Posterior cingulate gyrus (tissue), 11 donors: Measurements from ENCODE around the gene TGFB2.
A peak's percentile ranks its signal among the peaks of the same experiment; 100 is the strongest.

ENCODE experiments used
- DNase-seq, 10 donors: peaks; one replicate each; pipeline versions ENCODE4 v3.0.0 to v3.0.0-alpha.2; 2020 to 2021; ENCODE audit warnings: mixed read lengths in 3 of 10
- intact Hi-C: fragments of 100-400 bp; cut with DNase I; formaldehyde crosslinking; loops from one replicate; pipeline ENCODE4 v1.15.1; 2023

TGFB2 gene

DNA sequence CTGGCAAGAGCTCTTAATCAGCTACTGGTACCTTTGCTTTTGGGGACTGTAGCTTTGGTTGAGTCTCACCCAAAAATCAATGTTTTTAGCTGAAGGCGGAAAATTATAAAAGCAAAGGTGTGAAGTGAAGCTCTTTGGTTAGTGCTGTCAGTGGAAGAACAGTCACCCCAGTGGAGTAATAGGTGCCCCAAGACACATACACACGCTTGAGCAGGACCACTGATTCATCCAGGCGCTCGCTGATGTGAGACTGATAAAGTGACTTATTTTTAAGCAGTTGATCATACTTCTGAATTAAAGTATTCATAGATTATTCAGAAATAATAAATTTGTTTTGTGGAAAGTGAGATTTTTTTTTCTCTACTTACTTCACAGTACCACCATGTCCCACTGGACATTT, 37.1 kb downstream of the TGFB2 start:
- intact Hi-C loops = no loop called here
- no peak for DNase-seq

DNA sequence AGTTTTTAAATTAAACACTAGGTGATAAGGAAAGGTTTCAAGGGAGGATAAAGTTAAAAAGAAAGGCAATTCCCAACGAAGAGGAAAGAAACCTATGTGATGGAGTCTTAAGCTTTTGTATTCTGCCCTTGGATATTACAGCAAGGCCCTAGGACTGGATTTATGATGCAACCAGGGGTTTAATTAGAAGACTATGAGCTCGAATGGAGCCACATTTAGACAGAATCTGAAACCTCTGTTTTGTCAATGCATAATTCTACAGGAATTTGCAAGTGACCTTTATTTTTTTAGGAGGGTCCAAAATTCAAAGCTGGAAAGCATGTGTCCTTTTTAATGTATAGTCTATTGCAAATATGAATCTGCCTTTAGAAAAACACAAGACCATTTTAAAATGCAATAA, 37.9 kb downstream of the TGFB2 start:
- DNase-seq = no peak
- intact Hi-C loops = no loop called here

DNA sequence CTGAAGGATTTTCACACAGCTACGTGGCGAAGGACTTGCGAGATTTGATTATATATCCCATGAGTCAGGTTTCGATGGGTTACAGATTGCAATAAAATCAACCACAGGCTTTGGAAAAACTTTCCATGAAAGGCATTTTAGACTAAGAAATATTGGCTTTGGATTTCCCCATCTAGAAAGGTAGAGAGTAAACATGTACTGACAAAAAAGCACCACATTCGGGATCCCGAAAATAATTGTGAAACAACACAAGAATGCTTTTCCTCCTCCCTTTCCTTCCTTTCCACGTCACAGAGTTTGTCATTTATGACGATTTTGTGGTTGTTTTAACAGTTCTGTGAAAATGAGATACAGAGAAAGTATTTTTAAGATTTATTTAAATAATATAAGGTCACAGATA, 38.5 kb downstream of the TGFB2 start:
- intact Hi-C loops = no loop called here
- DNase-seq = no peak

DNA sequence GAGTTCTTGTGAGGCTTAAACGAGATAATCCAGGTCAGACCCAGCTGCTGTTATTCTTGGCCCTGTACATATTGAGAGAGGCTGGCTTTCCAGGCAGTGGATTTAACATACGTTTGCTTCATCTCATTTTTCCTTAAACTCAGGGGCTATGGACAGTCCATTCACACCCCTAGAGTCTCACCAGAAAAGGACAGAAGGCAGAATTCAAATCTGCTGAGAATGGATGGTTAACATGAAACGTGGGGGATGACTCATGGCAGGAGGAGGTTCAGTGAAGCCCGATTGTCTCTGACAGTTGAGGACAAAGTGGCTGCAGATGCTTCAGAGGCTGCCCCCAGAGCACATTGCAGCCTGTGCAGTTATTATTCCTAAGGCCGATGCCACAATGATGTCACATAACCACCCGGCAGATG, 39.5 kb downstream of the TGFB2 start:
- no peak for DNase-seq
- intact Hi-C loops = no loop called here

- DNase-seq = no peak
- intact Hi-C loops = no loop called here
These were observed 43.5 kb downstream of the TGFB2 start for GRCh38 chr1:218388591-218388990.

DNA sequence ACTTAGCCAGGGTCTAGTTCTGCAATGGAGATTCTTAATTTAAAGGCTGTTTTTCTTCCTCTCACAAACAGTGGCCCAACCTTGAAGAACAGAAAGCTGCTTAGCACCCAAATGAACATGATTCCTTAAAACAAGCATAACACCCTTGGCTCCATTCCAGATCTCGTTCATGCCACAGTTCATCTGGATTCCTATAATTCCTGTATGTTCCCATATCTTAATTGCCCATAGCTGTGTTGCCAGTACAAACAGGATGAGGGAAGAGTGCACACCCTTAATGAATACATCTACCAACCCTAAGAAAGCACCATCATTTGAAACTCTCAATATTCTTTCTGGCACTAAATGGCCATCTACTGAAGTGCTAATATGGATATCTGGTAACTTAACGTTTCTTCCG, 45.5 kb downstream of the TGFB2 start:
- intact Hi-C loops = no loop called here
- no peak for DNase-seq

GRCh38 chr1:218392780-218393179, 47.6 kb downstream of the TGFB2 start:
- DNase-seq = no peak
- intact Hi-C loops = no loop called here

GRCh38 chr1:218394416-218394815, 49.3 kb downstream of the TGFB2 start:
- DNase-seq = no peak
- intact Hi-C loops = no loop called here

DNA sequence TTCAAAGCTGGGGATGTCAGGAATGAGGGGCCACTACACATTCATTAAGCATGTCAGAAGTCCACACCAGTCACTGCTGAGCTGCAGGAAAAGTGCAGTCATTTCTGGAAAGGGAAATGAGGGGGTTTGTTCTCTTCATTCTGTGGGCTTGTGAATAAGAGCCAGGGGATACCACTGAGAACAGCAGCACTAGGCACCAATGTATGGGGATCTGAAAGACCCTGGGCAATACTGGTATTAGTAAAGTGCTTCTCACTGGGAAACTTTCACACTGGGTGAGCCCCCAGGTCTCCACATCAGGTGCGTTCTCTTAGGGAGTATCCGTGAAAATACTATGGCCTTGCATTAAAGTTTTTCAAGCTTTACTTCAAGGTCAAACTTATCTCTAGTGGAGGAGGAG, 49.9 kb downstream of the TGFB2 start:
- intact Hi-C loops = no loop called here
- no peak for DNase-seq

GRCh38 chr1:218395916-218396315, 50.8 kb downstream of the TGFB2 start:
- intact Hi-C loops = no loop called here
- no peak for DNase-seq

DNA sequence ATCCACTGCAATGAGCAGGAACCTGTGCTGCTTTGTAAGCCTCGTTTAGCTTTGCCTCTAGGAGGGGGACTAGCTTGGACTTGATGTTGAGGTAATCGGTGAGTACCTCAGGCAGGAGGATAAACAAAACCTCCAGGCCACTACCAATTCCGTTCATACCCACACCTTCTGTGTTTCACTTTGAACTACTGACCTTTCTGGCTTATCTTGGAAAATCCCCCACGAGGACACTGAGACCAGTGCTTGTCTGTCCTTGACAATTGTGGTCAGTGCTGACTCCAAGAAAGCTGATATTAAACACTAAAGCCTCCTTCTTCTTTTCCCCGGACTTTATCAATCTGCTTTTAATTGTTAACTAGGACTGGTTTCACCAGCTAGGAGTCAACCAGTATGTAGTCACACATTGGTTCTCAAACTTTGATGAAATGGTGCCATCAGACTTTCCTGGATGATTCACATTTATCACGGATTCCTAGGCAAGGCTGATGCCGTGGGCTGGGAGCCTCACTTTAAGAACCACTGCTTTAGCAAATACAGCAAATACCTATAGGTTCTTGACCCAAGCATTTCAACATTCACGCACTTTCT, 52.7 kb downstream of the TGFB2 start:
- intact Hi-C loops = no loop called here
- DNase-seq = no peak

DNA sequence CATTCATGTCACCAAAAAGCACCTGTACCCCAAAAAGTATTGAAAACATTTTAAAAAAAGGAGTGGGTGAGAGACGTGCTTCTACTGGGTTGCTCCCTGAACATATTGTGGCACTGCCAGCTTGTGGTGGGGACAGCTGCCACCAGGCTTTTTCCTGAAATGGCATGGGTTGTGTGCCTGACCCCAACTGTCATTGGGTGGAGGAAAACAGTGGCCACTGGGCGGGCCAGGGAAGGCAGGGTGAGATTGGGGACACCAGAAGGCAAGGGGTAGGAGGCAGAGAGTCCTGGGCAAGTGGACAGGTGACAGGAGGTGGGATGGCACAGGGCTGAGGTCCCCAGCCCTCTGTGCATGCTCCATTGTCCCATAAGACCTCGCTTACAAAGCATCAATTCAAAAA, 55.5 kb downstream of the TGFB2 start:
- no peak for DNase-seq
- intact Hi-C loops = no loop called here

GRCh38 chr1:218401441-218401997, 56.4 kb downstream of the TGFB2 start:
- intact Hi-C loops = no loop called here
- no peak for DNase-seq

- DNase-seq = peak in 2 of 10 donors; percentile 13 to 83
- intact Hi-C loops = no loop called here
These were observed 57.1 kb downstream of the TGFB2 start for GRCh38 chr1:218401998-218402785.

DNA sequence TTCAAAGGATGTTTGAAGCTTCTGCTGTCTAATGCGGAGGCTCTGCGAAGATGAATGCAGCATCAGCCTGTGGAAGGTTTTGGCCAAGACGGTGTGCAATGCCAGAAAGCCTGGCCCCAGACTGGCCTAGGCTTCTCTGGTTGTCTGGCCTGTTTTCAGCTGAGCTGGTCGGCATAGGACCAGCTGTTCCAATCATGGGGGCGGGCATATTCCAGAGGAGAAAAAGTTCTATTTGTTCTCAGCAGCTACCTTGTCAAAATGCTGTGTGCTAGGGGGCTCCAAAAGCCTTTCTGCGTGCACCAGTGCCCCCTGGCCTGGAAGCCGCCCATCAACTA, 57.6 kb downstream of the TGFB2 start:
- no peak for DNase-seq
- intact Hi-C loops = no loop called here

DNA sequence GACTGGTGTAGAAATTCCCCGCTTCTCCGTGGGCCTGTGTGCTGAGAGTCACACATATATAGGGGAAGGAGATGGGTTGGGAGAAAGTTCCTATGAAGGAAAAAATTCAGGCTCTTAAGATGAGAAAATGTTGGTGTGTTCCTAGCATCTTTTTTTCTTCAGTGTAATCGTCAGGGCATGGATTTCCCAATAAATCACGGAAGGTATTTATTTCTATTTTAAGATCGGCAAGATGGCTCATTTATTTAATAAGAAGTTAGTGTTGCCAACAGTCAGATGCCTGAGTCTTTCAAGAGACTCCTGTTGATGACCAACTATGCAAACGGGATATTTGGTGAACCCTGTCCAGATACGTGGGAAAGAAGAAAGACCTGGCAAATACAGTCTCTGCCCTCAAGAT, 58.2 kb downstream of the TGFB2 start:
- no peak for DNase-seq
- intact Hi-C loops = no loop called here

DNA sequence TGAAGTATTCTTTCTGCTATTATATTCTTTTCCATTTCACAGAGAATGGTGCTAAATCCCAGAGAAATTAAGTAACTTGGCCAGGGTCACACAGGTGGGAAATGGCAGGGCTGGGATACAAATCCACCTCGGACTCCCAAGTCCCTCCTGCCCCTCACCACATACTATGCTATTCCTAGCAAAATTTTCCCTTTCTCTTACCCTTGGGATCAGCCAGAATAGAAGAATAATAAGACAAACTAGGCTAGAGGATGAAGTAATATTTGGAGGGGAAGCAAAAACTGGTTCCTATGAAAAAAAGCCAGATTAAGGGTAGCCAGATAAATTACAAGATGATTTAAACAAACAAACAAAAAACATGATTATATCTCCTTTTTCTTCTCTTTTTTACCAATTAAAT, 62.5 kb downstream of the TGFB2 start:
- intact Hi-C loops = no loop called here
- DNase-seq = no peak

- intact Hi-C loops = no loop called here
- DNase-seq = no peak
These were observed 63.0 kb downstream of the TGFB2 start for GRCh38 chr1:218408135-218408534.

DNA sequence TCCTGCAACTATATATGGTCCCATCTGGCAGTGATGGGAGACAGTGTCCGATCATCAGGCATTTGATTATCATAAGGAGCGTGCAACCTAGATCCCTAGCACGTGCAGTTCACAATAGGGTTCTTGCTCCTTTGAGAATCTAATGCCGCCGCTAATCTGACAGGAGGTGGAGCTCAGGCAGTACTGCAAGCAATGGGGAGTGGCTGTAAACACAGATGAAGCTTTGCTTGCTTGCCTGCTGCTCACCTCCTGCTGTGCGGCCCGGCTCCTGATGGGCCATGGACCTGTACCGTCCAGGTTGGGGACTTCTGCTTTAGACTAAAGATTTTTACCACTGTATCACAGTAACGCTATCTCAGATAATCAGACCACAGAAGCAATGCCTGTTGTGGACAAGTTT, 63.8 kb downstream of the TGFB2 start:
- no peak for DNase-seq
- intact Hi-C loops = no loop called here

GRCh38 chr1:218409946-218410510, 64.9 kb downstream of the TGFB2 start:
- DNase-seq = no peak
- intact Hi-C loops = no loop called here

GRCh38 chr1:218411101-218411500, 66.0 kb downstream of the TGFB2 start:
- no peak for DNase-seq
- intact Hi-C loops = no loop called here

DNA sequence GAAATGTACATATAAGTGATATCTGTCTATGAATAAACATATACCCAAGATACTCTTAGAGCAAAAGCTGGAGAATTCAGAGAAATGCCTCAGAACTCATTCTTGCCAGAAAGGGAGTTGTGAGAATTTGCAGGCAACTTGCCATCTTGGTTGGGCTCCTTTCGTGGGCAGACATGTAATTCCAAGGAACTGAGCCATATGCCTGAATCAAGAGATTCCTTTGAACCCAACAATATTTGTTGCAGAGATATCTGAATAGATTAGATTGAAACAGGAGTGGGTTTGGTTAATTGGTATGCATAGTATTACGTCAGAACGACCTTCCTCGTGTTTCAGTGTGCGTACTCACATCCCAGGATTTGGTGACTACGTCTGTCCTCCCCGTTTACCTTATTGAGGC, 67.0 kb downstream of the TGFB2 start:
- intact Hi-C loops = no loop called here

More for the DNA sequence above, 67.0 kb downstream of the TGFB2 start:
- DNase-seq = no peak
